WTC11 (cell line): ENCODE results near the gene SNX21.

Experiments used
- NFYB ChIP-seq: sonication (generic); formaldehyde crosslinking; conservative IDR thresholded peaks from 2 replicates; pipeline ENCODE4 v1.8.0; 2022; ENCODE audit warnings: low read depth, missing genetic modification reagents
- ZNF121 ChIP-seq: sonication (generic); formaldehyde crosslinking; IDR thresholded peaks from 2 replicates; pipeline ENCODE4 v1.8.0; 2023; ENCODE audit warnings: missing genetic modification reagents
- ZNF423 ChIP-seq: fragments of 250-450 bp; sonication (Bioruptor Pico); IDR thresholded peaks from 2 replicates; pipeline ENCODE4 v2.1.2; 2022; ENCODE audit warnings: mild to moderate bottlenecking, moderate library complexity
- TF ChIP-seq, protein P1 (sequence below): fragments of 200-600 bp; IDR thresholded peaks from 2 replicates; pipeline ENCODE4 v1.8.0; 2022; ENCODE audit warnings: antibody characterized with exemption
- TF ChIP-seq, protein P2 (sequence below): sonication (generic); formaldehyde crosslinking; IDR thresholded peaks from 2 replicates; pipeline ENCODE4 v1.8.1; 2023; ENCODE audit warnings: mild to moderate bottlenecking, missing genetic modification reagents

DNA sequence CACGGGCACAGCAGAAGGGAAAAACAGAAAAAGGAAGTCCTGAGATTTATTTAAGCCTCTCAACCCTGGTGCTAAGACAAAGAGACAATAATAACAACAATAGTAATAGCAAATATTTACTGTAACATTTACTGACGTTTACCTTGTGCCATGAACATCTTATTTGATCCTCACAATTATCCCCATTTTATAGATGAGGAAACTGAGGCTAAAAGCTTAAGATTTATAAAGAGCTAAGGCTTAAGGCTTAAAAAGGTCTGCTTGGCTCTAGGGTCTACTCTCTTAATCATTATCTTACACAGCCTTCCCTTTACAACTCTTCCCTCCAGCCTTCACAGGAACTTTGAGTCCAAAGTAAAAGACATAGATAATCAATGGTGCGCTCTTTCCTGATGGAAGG lies 45.2 kb upstream of the SNX21 start:
- TF ChIP-seq ZNF121 (CRISPR knock-in tag): no peak
- TF ChIP-seq, protein P1, sequence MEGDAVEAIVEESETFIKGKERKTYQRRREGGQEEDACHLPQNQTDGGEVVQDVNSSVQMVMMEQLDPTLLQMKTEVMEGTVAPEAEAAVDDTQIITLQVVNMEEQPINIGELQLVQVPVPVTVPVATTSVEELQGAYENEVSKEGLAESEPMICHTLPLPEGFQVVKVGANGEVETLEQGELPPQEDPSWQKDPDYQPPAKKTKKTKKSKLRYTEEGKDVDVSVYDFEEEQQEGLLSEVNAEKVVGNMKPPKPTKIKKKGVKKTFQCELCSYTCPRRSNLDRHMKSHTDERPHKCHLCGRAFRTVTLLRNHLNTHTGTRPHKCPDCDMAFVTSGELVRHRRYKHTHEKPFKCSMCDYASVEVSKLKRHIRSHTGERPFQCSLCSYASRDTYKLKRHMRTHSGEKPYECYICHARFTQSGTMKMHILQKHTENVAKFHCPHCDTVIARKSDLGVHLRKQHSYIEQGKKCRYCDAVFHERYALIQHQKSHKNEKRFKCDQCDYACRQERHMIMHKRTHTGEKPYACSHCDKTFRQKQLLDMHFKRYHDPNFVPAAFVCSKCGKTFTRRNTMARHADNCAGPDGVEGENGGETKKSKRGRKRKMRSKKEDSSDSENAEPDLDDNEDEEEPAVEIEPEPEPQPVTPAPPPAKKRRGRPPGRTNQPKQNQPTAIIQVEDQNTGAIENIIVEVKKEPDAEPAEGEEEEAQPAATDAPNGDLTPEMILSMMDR: no peak
- no peak for TF ChIP-seq NFYB (CRISPR knock-in tag)
- TF ChIP-seq ZNF423 (CRISPR knock-in tag): no peak
- TF ChIP-seq, protein P2, sequence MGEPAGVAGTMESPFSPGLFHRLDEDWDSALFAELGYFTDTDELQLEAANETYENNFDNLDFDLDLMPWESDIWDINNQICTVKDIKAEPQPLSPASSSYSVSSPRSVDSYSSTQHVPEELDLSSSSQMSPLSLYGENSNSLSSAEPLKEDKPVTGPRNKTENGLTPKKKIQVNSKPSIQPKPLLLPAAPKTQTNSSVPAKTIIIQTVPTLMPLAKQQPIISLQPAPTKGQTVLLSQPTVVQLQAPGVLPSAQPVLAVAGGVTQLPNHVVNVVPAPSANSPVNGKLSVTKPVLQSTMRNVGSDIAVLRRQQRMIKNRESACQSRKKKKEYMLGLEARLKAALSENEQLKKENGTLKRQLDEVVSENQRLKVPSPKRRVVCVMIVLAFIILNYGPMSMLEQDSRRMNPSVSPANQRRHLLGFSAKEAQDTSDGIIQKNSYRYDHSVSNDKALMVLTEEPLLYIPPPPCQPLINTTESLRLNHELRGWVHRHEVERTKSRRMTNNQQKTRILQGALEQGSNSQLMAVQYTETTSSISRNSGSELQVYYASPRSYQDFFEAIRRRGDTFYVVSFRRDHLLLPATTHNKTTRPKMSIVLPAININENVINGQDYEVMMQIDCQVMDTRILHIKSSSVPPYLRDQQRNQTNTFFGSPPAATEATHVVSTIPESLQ: no peak
